Suprapubic skin (tissue), 4 donors: ENCODE data around the gene LILRB2.

ENCODE experiments used
- CTCF ChIP-seq, 2 donors: fragments of 200-600 bp in 1 of 2; fragments of 450-650 bp in 1 of 2; sonication (generic) in 1 of 2; IDR thresholded peaks; one replicate each; pipeline ENCODE4 v1.5.1; 2016 to 2019; ENCODE audit warnings: antibody characterized with exemption in 2 of 2, mild to moderate bottlenecking in 1 of 2, moderate library complexity in 1 of 2
- EP300 ChIP-seq: sonication (generic); formaldehyde crosslinking; IDR thresholded peaks from one replicate; pipeline ENCODE4 v1.6.1; 2017; ENCODE audit warnings: antibody characterized with exemption
- POLR2A ChIP-seq, 2 donors: fragments of 450-650 bp; IDR thresholded peaks; one replicate each; pipeline ENCODE4 v1.6.1; 2017; ENCODE audit warnings: antibody characterized with exemption in 2 of 2, mild to moderate bottlenecking in 2 of 2, moderate library complexity in 2 of 2
- POLR2AphosphoS5 ChIP-seq, 3 donors: sonication (generic); formaldehyde crosslinking; IDR thresholded peaks; one replicate each; pipeline ENCODE4 v1.6.1; 2017; ENCODE audit warnings: antibody characterized with exemption in 3 of 3

- TF ChIP-seq CTCF (IDR thresholded peaks at IDR 0.05) (no peak), POLR2AphosphoS5 (IDR thresholded peaks at IDR 0.05) (no peak), EP300 (no peak), POLR2A (IDR thresholded peaks at IDR 0.05) (no peak)
These were observed 6.5 kb upstream of the LILRB2 start for GRCh38 chr19:54287456-54287855.
